Breast epithelium (tissue), 3 donors: ENCODE results near the gene SLC25A43.

Experiments
- POLR2A ChIP-seq: fragments of 450-650 bp; IDR thresholded peaks from one replicate; pipeline ENCODE4 v1.6.1; 2016; ENCODE audit warnings: antibody characterized with exemption, mild to moderate bottlenecking, moderate library complexity
- POLR2AphosphoS5 ChIP-seq, 3 donors: sonication (generic); formaldehyde crosslinking; IDR thresholded peaks; one replicate each; pipeline ENCODE4 v1.6.1; 2017; ENCODE audit warnings: antibody characterized with exemption in 3 of 3
- TF ChIP-seq, protein P1 (sequence below), 3 donors: fragments of 450-650 bp; IDR thresholded peaks; one replicate each; pipeline ENCODE4 v1.5.1; 2016 to 2017; ENCODE audit warnings: antibody characterized with exemption in 3 of 3, mild to moderate bottlenecking in 3 of 3, moderate library complexity in 3 of 3

DNA sequence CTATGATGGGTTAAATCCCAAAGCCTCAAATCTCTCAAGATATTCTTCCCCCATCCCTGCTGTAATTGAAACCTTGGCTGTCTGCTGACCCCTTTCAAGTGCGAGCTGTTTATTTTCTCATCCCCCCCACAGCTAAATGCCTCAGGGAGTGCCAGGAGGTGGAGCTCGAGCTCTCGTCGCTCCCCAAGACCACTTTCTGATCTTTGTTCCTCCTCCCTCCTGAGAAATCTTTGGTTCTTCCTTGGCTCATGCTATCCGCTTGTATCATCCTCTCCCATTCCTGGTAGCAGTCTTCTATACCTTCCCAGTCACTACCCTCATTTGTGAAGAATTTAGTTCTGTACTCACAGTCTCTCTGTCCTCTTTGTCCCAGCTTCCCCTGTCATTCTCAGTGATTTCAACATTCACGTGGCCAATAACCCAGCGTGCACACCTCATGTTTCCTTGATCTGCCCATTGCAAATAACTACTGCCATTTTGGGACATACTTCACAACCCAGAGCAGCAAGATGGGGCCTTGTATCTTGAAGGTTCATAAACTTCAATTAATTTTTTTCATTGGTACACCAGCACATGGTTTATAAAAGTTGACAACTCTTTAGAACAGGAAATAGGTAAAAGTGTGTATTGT, 9.2 kb upstream of the SLC25A43 start:
- TF ChIP-seq, protein P1, sequence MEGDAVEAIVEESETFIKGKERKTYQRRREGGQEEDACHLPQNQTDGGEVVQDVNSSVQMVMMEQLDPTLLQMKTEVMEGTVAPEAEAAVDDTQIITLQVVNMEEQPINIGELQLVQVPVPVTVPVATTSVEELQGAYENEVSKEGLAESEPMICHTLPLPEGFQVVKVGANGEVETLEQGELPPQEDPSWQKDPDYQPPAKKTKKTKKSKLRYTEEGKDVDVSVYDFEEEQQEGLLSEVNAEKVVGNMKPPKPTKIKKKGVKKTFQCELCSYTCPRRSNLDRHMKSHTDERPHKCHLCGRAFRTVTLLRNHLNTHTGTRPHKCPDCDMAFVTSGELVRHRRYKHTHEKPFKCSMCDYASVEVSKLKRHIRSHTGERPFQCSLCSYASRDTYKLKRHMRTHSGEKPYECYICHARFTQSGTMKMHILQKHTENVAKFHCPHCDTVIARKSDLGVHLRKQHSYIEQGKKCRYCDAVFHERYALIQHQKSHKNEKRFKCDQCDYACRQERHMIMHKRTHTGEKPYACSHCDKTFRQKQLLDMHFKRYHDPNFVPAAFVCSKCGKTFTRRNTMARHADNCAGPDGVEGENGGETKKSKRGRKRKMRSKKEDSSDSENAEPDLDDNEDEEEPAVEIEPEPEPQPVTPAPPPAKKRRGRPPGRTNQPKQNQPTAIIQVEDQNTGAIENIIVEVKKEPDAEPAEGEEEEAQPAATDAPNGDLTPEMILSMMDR (IDR thresholded peaks at IDR 0.05) = no peak
- TF ChIP-seq POLR2A = no peak
- no peak for TF ChIP-seq POLR2AphosphoS5 (IDR thresholded peaks at IDR 0.05)
